Loucy (cell line): ENCODE data around the gene CELSR1.
"Not testable (repeated sequence)": the region's sequence is repeated elsewhere in the genome, so short reads cannot be mapped to it uniquely, and the experiment has no call there.

ENCODE experiments used
- H2AFZ ChIP-seq: fragments of 200-600 bp; sonication (generic); 2 replicates; pipeline ENCODE4 v1.6.0; 2016; ENCODE audit warnings: antibody characterized with exemption, mild to moderate bottlenecking, low read length, moderate library complexity
- H3F3A ChIP-seq: fragments of 200-600 bp; 2 replicates; pipeline ENCODE4 v1.6.0; 2016; ENCODE audit warnings: antibody characterized with exemption, low read depth, mild to moderate bottlenecking
- H3K27me3 ChIP-seq: fragments of 200-600 bp; sonication (generic); 2 replicates; pipeline ENCODE4 v1.6.1; 2014; ENCODE audit warnings: low read length, mild to moderate bottlenecking; ENCODE audit not compliant: insufficient read depth, poor library complexity, severe bottlenecking
- H3K36me3 ChIP-seq: fragments of 200-600 bp; sonication (generic); 2 replicates; pipeline ENCODE4 v1.6.1; 2016; ENCODE audit warnings: low read length; ENCODE audit not compliant: insufficient read depth
- H3K4me1 ChIP-seq: fragments of 200-600 bp; sonication (generic); 2 replicates; pipeline ENCODE4 v1.5.1; 2014; ENCODE audit warnings: low read length, mild to moderate bottlenecking; ENCODE audit not compliant: insufficient read depth, poor library complexity, severe bottlenecking
- H3K4me2 ChIP-seq: fragments of 200-600 bp; sonication (generic); 2 replicates; pipeline ENCODE4 v1.6.0; 2014; ENCODE audit warnings: antibody characterized with exemption, low read length, low read depth, mild to moderate bottlenecking; ENCODE audit not compliant: poor library complexity, severe bottlenecking
- H3K4me3 ChIP-seq: fragments of 200-600 bp; sonication (generic); 2 replicates; pipeline ENCODE4 v1.5.1; 2014; ENCODE audit warnings: low read length, mild to moderate bottlenecking, mixed read lengths; ENCODE audit not compliant: poor library complexity, severe bottlenecking
- H3K79me2 ChIP-seq: fragments of 200-600 bp; sonication (generic); 2 replicates; pipeline ENCODE4 v1.6.1; 2014; ENCODE audit warnings: low read length; ENCODE audit not compliant: insufficient read depth
- H3K9ac ChIP-seq: fragments of 200-600 bp; sonication (generic); 2 replicates; pipeline ENCODE4 v1.6.0; 2014; ENCODE audit warnings: mild to moderate bottlenecking, low read depth, low read length, moderate library complexity; ENCODE audit not compliant: poor library complexity, severe bottlenecking
- H3K9me2 ChIP-seq: fragments of 200-600 bp; sonication (generic); replicated peaks from 2 replicates; pipeline ENCODE4 v1.6.1; 2016; ENCODE audit warnings: low read depth, low read length, mixed read lengths
- H3K9me3 ChIP-seq: fragments of 200-600 bp; sonication (generic); 2 replicates; pipeline ENCODE4 v1.6.1; 2014; ENCODE audit warnings: mild to moderate bottlenecking, antibody characterized with exemption, low read length, low read depth; ENCODE audit not compliant: insufficient read depth
- H4K20me1 ChIP-seq: fragments of 200-600 bp; sonication (generic); 2 replicates; pipeline ENCODE4 v1.6.0; 2014; ENCODE audit warnings: antibody characterized with exemption, low read length, mild to moderate bottlenecking; ENCODE audit not compliant: insufficient read depth, poor library complexity, severe bottlenecking
- EZH2phosphoT487 ChIP-seq: fragments of 200-600 bp; IDR thresholded peaks from 2 replicates; pipeline ENCODE4 v1.6.1; 2018; ENCODE audit warnings: antibody characterized with exemption, mild to moderate bottlenecking, moderate library complexity, borderline replicate concordance
- TF ChIP-seq, protein P1 (sequence below): fragments of 200-600 bp; sonication (generic); conservative IDR thresholded peaks from 2 replicates; pipeline ENCODE4 v1.5.1; 2014; ENCODE audit warnings: mild to moderate bottlenecking, antibody characterized with exemption, low read length

The CELSR1 gene

GRCh38 chr22:46472722-46473016 lies 64.8 kb downstream of the CELSR1 start:
- no peaks in the 10 kb centered on the region for H3K4me1 ChIP-seq
- no peaks in the 10 kb centered on the region for H3K9me2 ChIP-seq
- no peaks in the 10 kb centered on the region for H3K79me2 ChIP-seq
- H3K9ac ChIP-seq = no peak overlapping the region
- H3K27me3 ChIP-seq = no peaks in the 10 kb centered on the region
- H4K20me1 ChIP-seq = no peaks in the 10 kb centered on the region
- no peak for TF ChIP-seq EZH2phosphoT487
- TF ChIP-seq, protein P1, sequence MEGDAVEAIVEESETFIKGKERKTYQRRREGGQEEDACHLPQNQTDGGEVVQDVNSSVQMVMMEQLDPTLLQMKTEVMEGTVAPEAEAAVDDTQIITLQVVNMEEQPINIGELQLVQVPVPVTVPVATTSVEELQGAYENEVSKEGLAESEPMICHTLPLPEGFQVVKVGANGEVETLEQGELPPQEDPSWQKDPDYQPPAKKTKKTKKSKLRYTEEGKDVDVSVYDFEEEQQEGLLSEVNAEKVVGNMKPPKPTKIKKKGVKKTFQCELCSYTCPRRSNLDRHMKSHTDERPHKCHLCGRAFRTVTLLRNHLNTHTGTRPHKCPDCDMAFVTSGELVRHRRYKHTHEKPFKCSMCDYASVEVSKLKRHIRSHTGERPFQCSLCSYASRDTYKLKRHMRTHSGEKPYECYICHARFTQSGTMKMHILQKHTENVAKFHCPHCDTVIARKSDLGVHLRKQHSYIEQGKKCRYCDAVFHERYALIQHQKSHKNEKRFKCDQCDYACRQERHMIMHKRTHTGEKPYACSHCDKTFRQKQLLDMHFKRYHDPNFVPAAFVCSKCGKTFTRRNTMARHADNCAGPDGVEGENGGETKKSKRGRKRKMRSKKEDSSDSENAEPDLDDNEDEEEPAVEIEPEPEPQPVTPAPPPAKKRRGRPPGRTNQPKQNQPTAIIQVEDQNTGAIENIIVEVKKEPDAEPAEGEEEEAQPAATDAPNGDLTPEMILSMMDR = no peak
- H2AFZ ChIP-seq = no peak overlapping the region
- H3K4me3 ChIP-seq = no peak overlapping the region
- H3K4me2 ChIP-seq = no peak overlapping the region
- H3F3A ChIP-seq = no peaks in the 10 kb centered on the region
- H3K9me3 ChIP-seq = no peaks in the 10 kb centered on the region
- no peaks in the 10 kb centered on the region for H3K36me3 ChIP-seq

GRCh38 chr22:46471901-46472721 lies 65.3 kb downstream of the CELSR1 start:
- Histone ChIP-seq H3K4me2 (no peak overlapping the region), H3F3A (no peaks in the 10 kb centered on the region), H4K20me1 (no peaks in the 10 kb centered on the region), H3K9ac (no peak overlapping the region), H3K9me3 (no peaks in the 10 kb centered on the region), H3K4me3 (no peak overlapping the region), H2AFZ (no peak overlapping the region), H3K79me2 (no peaks in the 10 kb centered on the region), H3K27me3 (no peaks in the 10 kb centered on the region), H3K9me2 (no peaks in the 10 kb centered on the region), H3K4me1 (no peaks in the 10 kb centered on the region), H3K36me3 (no peaks in the 10 kb centered on the region)
- TF ChIP-seq EZH2phosphoT487 = no peak
- TF ChIP-seq, protein P1 = no peak

GRCh38 chr22:46471330-46471729 lies 66.1 kb downstream of the CELSR1 start:
- not testable (repeated sequence) for H3K9me2 ChIP-seq, H4K20me1 ChIP-seq, H3K4me1 ChIP-seq, H2AFZ ChIP-seq, H3K36me3 ChIP-seq, H3K27me3 ChIP-seq, H3F3A ChIP-seq, H3K9me3 ChIP-seq, H3K9ac ChIP-seq, H3K79me2 ChIP-seq, H3K4me2 ChIP-seq, H3K4me3 ChIP-seq

GRCh38 chr22:46469711-46470110 lies 67.7 kb downstream of the CELSR1 start:
- Histone ChIP-seq H3K36me3 (no peaks in the 10 kb centered on the region), H3K27me3 (no peaks in the 10 kb centered on the region), H4K20me1 (no peaks in the 10 kb centered on the region), H3K4me3 (no peak overlapping the region), H2AFZ (no peak overlapping the region), H3K9ac (no peak overlapping the region), H3K79me2 (no peaks in the 10 kb centered on the region), H3K4me2 (no peak overlapping the region), H3F3A (no peaks in the 10 kb centered on the region), H3K9me2 (no peaks in the 10 kb centered on the region), H3K9me3 (no peaks in the 10 kb centered on the region), H3K4me1 (no peaks in the 10 kb centered on the region)
- TF ChIP-seq, protein P1 = no peak
- TF ChIP-seq EZH2phosphoT487 = no peak
